T-helper 1 cell treated with Interleukin-12 subunit alpha and Interleukin-12 subunit beta and Interleukin-4 antibody, amounts not matched to agents 30 ng/mL and 1 ng/mL, for 36 hours (primary cell): ENCODE data around the gene OR2A25. TPM values are rescaled to one million over a fixed set of nuclear protein-coding genes. Genes with fewer than 3 reads are reported as not detected.

Source experiments
- intact Hi-C: fragments of 100-400 bp; cut with micrococcal nuclease; formaldehyde crosslinking; loops from one replicate; pipeline ENCODE4 v1.15.1; 2024
- total RNA-seq: library from RNA; stranded (reverse); gene quantifications from 2 replicates; pipeline ENCODE4 v1.2.3, GENCODE V29; 2022

The OR2A25 gene
- total RNA-seq, 1 donor from 2014 or later, result not detected

- intact Hi-C loops, result no loop called here
Measured at GRCh38 chr7:144069953-144070352, 342 bp downstream of the OR2A25 start.

- intact Hi-C loops, result no loop called here
Measured at GRCh38 chr7:144074374-144074773, 4.8 kb downstream of the OR2A25 start.

- intact Hi-C loops, result no loop called here
Measured at GRCh38 chr7:144085978-144086377, 16.4 kb downstream of the OR2A25 start, which contains the start of gene OR2A12. OR2A12 (plus strand) TSS chr7:144086278; CDS start chr7:144095108, 8,830 bp downstream.

- intact Hi-C loops, result no loop called here
Measured at GRCh38 chr7:144086730-144087129, 17.1 kb downstream of the OR2A25 start.

GRCh38 chr7:144087230-144087629, 17.6 kb downstream of the OR2A25 start:
- intact Hi-C loops, result no loop called here

- intact Hi-C loops, result no loop called here
Measured at GRCh38 chr7:144090667-144091066, 21.1 kb downstream of the OR2A25 start.

GRCh38 chr7:144098776-144099175, 29.2 kb downstream of the OR2A25 start:
- intact Hi-C loops, result no loop called here

GRCh38 chr7:144100607-144101006, 31.0 kb downstream of the OR2A25 start:
- intact Hi-C loops, result no loop called here

- intact Hi-C loops, result no loop called here
Measured at GRCh38 chr7:144102041-144102440, 32.4 kb downstream of the OR2A25 start.

- intact Hi-C loops, result no loop called here
Measured at GRCh38 chr7:144105211-144105610, 35.6 kb downstream of the OR2A25 start.

GRCh38 chr7:144109283-144109682, 39.7 kb downstream of the OR2A25 start, which contains the start of gene OR2A2:
OR2A2 (plus strand) TSS chr7:144109583; CDS start chr7:144109583, 0 bp downstream.
- intact Hi-C loops, result no loop called here

- intact Hi-C loops, result no loop called here
Measured at GRCh38 chr7:144110272-144110671, 40.7 kb downstream of the OR2A25 start.

GRCh38 chr7:144113651-144114050, 44.0 kb downstream of the OR2A25 start:
- intact Hi-C loops, result no loop called here

- intact Hi-C loops, result no loop called here
Measured at GRCh38 chr7:144118341-144118740, 48.7 kb downstream of the OR2A25 start.

GRCh38 chr7:144122876-144123275, 53.3 kb downstream of the OR2A25 start, which contains the start of gene OR2A14:
OR2A14 (plus strand) TSS chr7:144123176; CDS start chr7:144129113, 5,937 bp downstream.
- intact Hi-C loops, result loop anchor here (10.0 kb wide), 1 partner anchor 708 kb away; no protein-coding TSS in a partner anchor

Other genes starting within 250 kb of the OR2A25 start
- 13.6 and 14.4 TPM in 2 replicates for gene TCAF1, start 167.6 kb upstream of the OR2A25 start, total RNA-seq
- gene OR2F2, start 134.6 kb upstream of the OR2A25 start, total RNA-seq, result not detected in 2 replicates
- not detected in 2 replicates for gene OR2F1, start 115.0 kb upstream of the OR2A25 start, total RNA-seq
- not detected in 2 replicates for gene OR6B1, start 69.5 kb upstream of the OR2A25 start, total RNA-seq
- not detected in 2 replicates for gene OR2A5, start 20.9 kb upstream of the OR2A25 start, total RNA-seq
- gene OR2A12, start 16.5 kb downstream of the OR2A25 start, total RNA-seq, result not detected in 2 replicates
- not detected in 2 replicates for gene OR2A2, start 39.8 kb downstream of the OR2A25 start, total RNA-seq
- not detected in 2 replicates for gene OR2A14, start 53.4 kb downstream of the OR2A25 start, total RNA-seq
- 0.49 and 1.0 TPM in 2 replicates for gene CTAGE4, start 113.7 kb downstream of the OR2A25 start, total RNA-seq
- 2.9 and 3.6 TPM in 2 replicates for gene ARHGEF35, start 126.0 kb downstream of the OR2A25 start, total RNA-seq
- gene OR2A42, start 169.8 kb downstream of the OR2A25 start, total RNA-seq, result 0.05 and 0.07 TPM in 2 replicates
- gene OR2A7, start 195.0 kb downstream of the OR2A25 start, total RNA-seq, result 3.5 and 3.9 TPM in 2 replicates
- 2.5 and 2.9 TPM in 2 replicates for gene CTAGE8, start 199.5 kb downstream of the OR2A25 start, total RNA-seq
- not detected in 2 replicates for gene OR2A1, start 242.6 kb downstream of the OR2A25 start, total RNA-seq